ENCODE results near the gene SH3GL1. TPM values are rescaled to one million over a fixed set of nuclear protein-coding genes. Genes with fewer than 3 reads are reported as not detected.

The SH3GL1 gene
- total RNA-seq, 1 experiment from 2014 or later = 59.8 TPM

- Histone ChIP-seq H3K36me3 (ENCODE audit: low read depth, low read length) (no peaks in the 10 kb centered on the region), H3K27me3 (ENCODE audit: low read length) (no peaks in the 10 kb centered on the region), H3K9me2 (replicated peaks; ENCODE audit: low read length) (no peaks in the 10 kb centered on the region), H3K4me2 (ENCODE audit: low read length) (no peak overlapping the region), H2AFZ (ENCODE audit: low read length) (no peak overlapping the region), H3K9ac (ENCODE audit: low read length) (no peak overlapping the region), H4K20me1 (ENCODE audit: low read length) (no peaks in the 10 kb centered on the region), H3F3A (ENCODE audit: low read length, unreplicated experiment) (peaks cover 7% of the 10 kb centered on the region), H3K27ac (ENCODE audit: low read length) (no peak overlapping the region), H3K79me2 (ENCODE audit: low read length) (peaks cover 61% of the 10 kb centered on the region), H3K9me3 (ENCODE audit: low read length) (no peaks in the 10 kb centered on the region), H3K4me1 (ENCODE audit: insufficient read depth, low read length) (peaks cover 49% of the 10 kb centered on the region), H3K4me3 (ENCODE audit: low read length) (no peak overlapping the region)
- no peak for ATAC-seq
- BruUV-seq (replicated peaks) = no TSS peak
- TF ChIP-seq, protein P1, sequence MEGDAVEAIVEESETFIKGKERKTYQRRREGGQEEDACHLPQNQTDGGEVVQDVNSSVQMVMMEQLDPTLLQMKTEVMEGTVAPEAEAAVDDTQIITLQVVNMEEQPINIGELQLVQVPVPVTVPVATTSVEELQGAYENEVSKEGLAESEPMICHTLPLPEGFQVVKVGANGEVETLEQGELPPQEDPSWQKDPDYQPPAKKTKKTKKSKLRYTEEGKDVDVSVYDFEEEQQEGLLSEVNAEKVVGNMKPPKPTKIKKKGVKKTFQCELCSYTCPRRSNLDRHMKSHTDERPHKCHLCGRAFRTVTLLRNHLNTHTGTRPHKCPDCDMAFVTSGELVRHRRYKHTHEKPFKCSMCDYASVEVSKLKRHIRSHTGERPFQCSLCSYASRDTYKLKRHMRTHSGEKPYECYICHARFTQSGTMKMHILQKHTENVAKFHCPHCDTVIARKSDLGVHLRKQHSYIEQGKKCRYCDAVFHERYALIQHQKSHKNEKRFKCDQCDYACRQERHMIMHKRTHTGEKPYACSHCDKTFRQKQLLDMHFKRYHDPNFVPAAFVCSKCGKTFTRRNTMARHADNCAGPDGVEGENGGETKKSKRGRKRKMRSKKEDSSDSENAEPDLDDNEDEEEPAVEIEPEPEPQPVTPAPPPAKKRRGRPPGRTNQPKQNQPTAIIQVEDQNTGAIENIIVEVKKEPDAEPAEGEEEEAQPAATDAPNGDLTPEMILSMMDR (conservative IDR thresholded peaks at IDR 0.05; ENCODE audit: low read depth, low read length) = no peak
- TF ChIP-seq EZH2 (IDR thresholded peaks at IDR 0.05; ENCODE audit: low read length, unreplicated experiment) = no peak
- TF ChIP-seq EZH2phosphoT487 (IDR thresholded peaks at IDR 0.05; ENCODE audit: borderline replicate concordance, low read length) = no peak
- CTCF ChIA-PET = no interaction called here
- DNase-seq = no peak
- intact Hi-C loops (cut with micrococcal nuclease) = no loop called here
- POLR2A ChIA-PET (ENCODE audit: unreplicated experiment) = no interaction called here
Observed at GRCh38 chr19:4373013-4373367, 27.4 kb downstream of the SH3GL1 start.

DNA sequence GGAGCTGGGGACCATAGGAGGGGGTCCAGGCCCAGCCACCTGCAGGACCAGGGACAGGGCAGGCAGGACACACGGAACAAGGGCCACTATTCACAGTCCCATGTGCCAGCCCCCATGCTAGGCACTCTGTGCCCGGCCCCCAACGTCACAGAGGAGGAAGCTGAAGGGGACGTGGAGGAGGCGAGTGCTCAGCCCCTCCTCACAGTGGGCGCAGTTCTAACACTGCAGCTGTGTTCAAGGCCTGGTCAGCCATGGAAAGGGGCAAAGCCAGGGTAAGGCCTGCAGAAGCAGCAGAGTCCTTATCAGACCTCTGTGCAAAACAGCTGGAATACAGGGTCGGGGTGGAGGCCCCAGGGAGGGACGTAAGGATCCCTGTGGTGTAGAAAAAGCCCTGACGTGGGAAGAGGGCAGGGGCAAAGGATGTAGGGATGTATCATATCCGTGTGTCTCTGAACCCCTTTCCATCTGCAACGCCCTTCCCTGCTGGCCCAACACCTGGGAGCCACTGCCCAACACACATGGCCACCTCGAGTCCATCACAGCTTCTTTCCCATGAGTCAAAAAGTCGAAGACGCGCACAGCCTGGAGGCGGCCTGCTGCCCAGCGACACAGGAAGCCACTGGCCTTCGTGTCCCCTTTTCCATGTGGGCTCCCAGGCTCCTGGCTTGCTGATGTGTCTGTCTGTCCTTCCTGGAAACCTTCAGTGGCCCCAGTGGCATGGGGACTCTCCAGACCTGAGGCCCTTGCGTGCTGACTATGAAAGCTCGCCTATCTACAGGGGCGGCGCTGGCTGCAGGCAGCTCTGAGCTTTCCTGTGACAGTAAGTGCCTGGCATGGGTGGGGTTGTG, 28.0 kb downstream of the SH3GL1 start:
- no TSS peak for BruUV-seq (replicated peaks)
- Histone ChIP-seq H3K36me3 (ENCODE audit: low read depth, low read length) (no peaks in the 10 kb centered on the region), H3K4me1 (ENCODE audit: insufficient read depth, low read length) (peaks cover 43% of the 10 kb centered on the region), H3K9ac (ENCODE audit: low read length) (no peak overlapping the region), H2AFZ (ENCODE audit: low read length) (no peak overlapping the region), H4K20me1 (ENCODE audit: low read length) (no peaks in the 10 kb centered on the region), H3K9me2 (replicated peaks; ENCODE audit: low read length) (no peaks in the 10 kb centered on the region), H3K27ac (ENCODE audit: low read length) (no peak overlapping the region), H3K27me3 (ENCODE audit: low read length) (no peaks in the 10 kb centered on the region), H3K9me3 (ENCODE audit: low read length) (no peaks in the 10 kb centered on the region), H3K4me3 (ENCODE audit: low read length) (no peak overlapping the region), H3K4me2 (ENCODE audit: low read length) (no peak overlapping the region), H3K79me2 (ENCODE audit: low read length) (peaks cover 55% of the 10 kb centered on the region), H3F3A (ENCODE audit: low read length, unreplicated experiment) (peaks cover 7% of the 10 kb centered on the region)
- ChIA-PET POLR2A (ENCODE audit: unreplicated experiment) (no interaction called here), CTCF (no interaction called here)
- TF ChIP-seq EZH2phosphoT487 (IDR thresholded peaks at IDR 0.05; ENCODE audit: borderline replicate concordance, low read length) = no peak
- no peak for TF ChIP-seq EZH2 (IDR thresholded peaks at IDR 0.05; ENCODE audit: low read length, unreplicated experiment)
- TF ChIP-seq, protein P1 (conservative IDR thresholded peaks at IDR 0.05; ENCODE audit: low read depth, low read length) = no peak
- DNase-seq (no peak), ATAC-seq (no peak)
- intact Hi-C loops (cut with micrococcal nuclease) = no loop called here
